Neuronal stem cell (in vitro differentiated cells): Measurements from ENCODE around the gene ATG2A.

Experiments used
- DNase-seq: peaks from one replicate; pipeline ENCODE4 v3.0.0-alpha.2; 2013; ENCODE audit warnings: low spot score
- H2AFZ ChIP-seq: one replicate; pipeline ENCODE4 v1.6.1; 2013; ENCODE audit warnings: mild to moderate bottlenecking, low read length, inconsistent platforms
- H2AK5ac ChIP-seq: 2 replicates; pipeline ENCODE4 v1.6.1; 2013; ENCODE audit warnings: low read depth, mild to moderate bottlenecking, inconsistent platforms, low read length, moderate library complexity, mixed read lengths
- H2BK120ac ChIP-seq: 2 replicates; pipeline ENCODE4 v1.6.1; 2013; ENCODE audit warnings: low read depth, mild to moderate bottlenecking, inconsistent platforms, low read length, moderate library complexity, mixed read lengths
- H2BK12ac ChIP-seq: one replicate; pipeline ENCODE4 v1.6.1; 2013; ENCODE audit warnings: low read length, inconsistent platforms
- H2BK15ac ChIP-seq: 2 replicates; pipeline ENCODE4 v1.6.1; 2013; ENCODE audit warnings: mild to moderate bottlenecking, low read length, inconsistent platforms, mixed read lengths
- H2BK5ac ChIP-seq: one replicate; pipeline ENCODE4 v1.6.1; 2013; ENCODE audit warnings: inconsistent platforms, mild to moderate bottlenecking, low read length, moderate library complexity
- H3K14ac ChIP-seq: one replicate; pipeline ENCODE4 v1.6.1; 2013; ENCODE audit warnings: low read length, inconsistent platforms
- H3K18ac ChIP-seq: 2 replicates; pipeline ENCODE4 v1.6.1; 2013; ENCODE audit warnings: low read length, inconsistent platforms
- H3K23ac ChIP-seq: 2 replicates; pipeline ENCODE4 v1.6.1; 2013; ENCODE audit warnings: low read depth, mild to moderate bottlenecking, mixed read lengths, low read length, inconsistent platforms; ENCODE audit not compliant: poor library complexity
- H3K27ac ChIP-seq: replicated peaks from 3 replicates; pipeline ENCODE4 v1.5.1; 2013; ENCODE audit warnings: low read length, inconsistent platforms
- H3K27me3 ChIP-seq, 3 experiments: 2 replicates each; pipeline ENCODE4 v1.6.1; 2013; ENCODE audit warnings: low read length in 3 of 3, mild to moderate bottlenecking in 2 of 3, inconsistent platforms in 1 of 3, low read depth in 1 of 3, mixed read lengths in 1 of 3, moderate library complexity in 1 of 3; ENCODE audit not compliant: control insufficient read depth in 3 of 3, insufficient read depth in 3 of 3
- H3K36me3 ChIP-seq, 2 donors: replicated peaks in 1 of 2; 2 replicates each; pipeline ENCODE4 v1.6.1; 2013; ENCODE audit warnings: low read length in 2 of 2; ENCODE audit not compliant: control insufficient read depth in 2 of 2, insufficient read depth in 2 of 2
- H3K4ac ChIP-seq: 2 replicates; pipeline ENCODE4 v1.6.1; 2013; ENCODE audit warnings: inconsistent platforms, mild to moderate bottlenecking, low read length, moderate library complexity
- H3K4me1 ChIP-seq, 2 donors: 1 replicate in 1 of 2; 2 replicates in 1 of 2; pipeline ENCODE4 v1.6.1; 2013; ENCODE audit warnings: low read length in 2 of 2, low read depth in 1 of 2; ENCODE audit not compliant: control insufficient read depth in 2 of 2, insufficient read depth in 1 of 2
- H3K4me2 ChIP-seq: one replicate; pipeline ENCODE4 v1.6.1; 2013; ENCODE audit warnings: mild to moderate bottlenecking, low read length, inconsistent platforms; ENCODE audit not compliant: insufficient read depth, poor library complexity, severe bottlenecking
- H3K4me3 ChIP-seq, 2 donors: 2 replicates each; pipeline ENCODE4 v1.5.1; 2013; ENCODE audit warnings: low read length in 2 of 2, mild to moderate bottlenecking in 2 of 2, inconsistent platforms in 1 of 2, moderate library complexity in 1 of 2
- H3K79me1 ChIP-seq: one replicate; pipeline ENCODE4 v1.6.1; 2013; ENCODE audit warnings: low read depth, mild to moderate bottlenecking, inconsistent platforms, low read length, moderate library complexity
- H3K9ac ChIP-seq: one replicate; pipeline ENCODE4 v1.6.1; 2013; ENCODE audit warnings: mild to moderate bottlenecking, low read depth, low read length, inconsistent platforms; ENCODE audit not compliant: poor library complexity
- H3K9me3 ChIP-seq, 2 donors: replicated peaks in 1 of 2; 2 replicates each; pipeline versions ENCODE3 to v1.6.1; 2013; ENCODE audit warnings: low read length in 2 of 2, mild to moderate bottlenecking in 2 of 2, inconsistent platforms in 1 of 2, low read depth in 1 of 2, mixed read lengths in 1 of 2, moderate library complexity in 1 of 2; ENCODE audit not compliant: control insufficient read depth in 2 of 2, insufficient read depth in 1 of 2
- H4K8ac ChIP-seq: one replicate; pipeline ENCODE4 v1.6.1; 2013; ENCODE audit warnings: low read depth, mild to moderate bottlenecking, inconsistent platforms, low read length, moderate library complexity
- H4K91ac ChIP-seq: one replicate; pipeline ENCODE4 v1.6.1; 2013; ENCODE audit warnings: low read length, low read depth, mild to moderate bottlenecking, inconsistent platforms; ENCODE audit not compliant: poor library complexity
- WGBS, 2 donors: extraction: QIAGEN DNeasy Blood & Tissue Kit; methylation state at CpG; one replicate each; pipeline ENCODE4 v1.1.7; 2013; ENCODE audit warnings: missing lambda C conversion rate in 2 of 2, mixed read lengths in 1 of 2; ENCODE audit not compliant: insufficient read length in 2 of 2, insufficient replicate concordance in 1 of 2; ENCODE audit errors: extremely low coverage in 2 of 2; 5-methylcytosine and 5-hydroxymethylcytosine counted together

ATG2A gene

DNA sequence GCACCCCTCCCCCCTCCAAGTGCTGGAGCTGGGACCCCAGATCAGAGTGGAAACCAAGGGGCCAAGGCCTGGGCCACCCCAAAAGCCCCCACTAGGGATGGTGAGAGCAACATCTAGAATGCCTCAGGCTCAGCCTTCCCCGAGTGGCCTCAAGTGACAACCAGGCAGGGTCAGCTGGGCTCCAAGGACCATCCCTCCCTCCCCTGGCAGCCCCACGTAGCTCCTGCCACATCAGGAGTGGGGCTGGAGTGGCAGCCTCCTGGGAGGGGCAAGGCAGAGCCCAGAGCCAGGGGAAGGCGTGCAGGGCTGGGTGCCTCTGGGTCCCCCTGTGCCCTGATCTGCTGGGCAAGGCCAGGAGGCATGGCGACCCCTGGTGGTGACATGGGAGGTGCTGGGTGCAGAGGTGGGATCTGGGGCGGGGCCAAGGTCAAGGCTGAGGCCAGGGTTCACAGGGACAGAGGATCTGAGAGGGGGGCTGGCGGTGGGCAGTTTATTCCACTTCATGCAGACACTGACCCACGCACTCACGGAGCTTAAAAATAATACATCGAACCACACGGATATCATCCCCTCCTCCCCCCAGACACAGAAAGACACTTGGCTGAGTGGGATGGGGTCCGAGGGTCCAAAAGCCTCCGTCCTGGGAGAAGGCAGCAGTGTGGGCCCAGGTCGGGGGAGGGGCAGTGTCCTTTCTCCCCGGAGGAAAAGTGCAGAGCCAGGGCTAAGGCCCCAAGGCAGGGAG, 22.8 kb downstream of the ATG2A start:
- no peaks in the 10 kb centered on the region for H3K9me3 ChIP-seq
- H3K18ac ChIP-seq: peak overlapping the region; percentile 48
- DNase-seq: no peak
- no peak overlapping the region for H3K27ac ChIP-seq
- no peak overlapping the region for H4K8ac ChIP-seq
- no peaks in the 10 kb centered on the region for H3K27me3 ChIP-seq
- no peak overlapping the region for H3K4ac ChIP-seq
- no peak overlapping the region for H2AFZ ChIP-seq
- peak overlapping the region; percentile 89 for H3K23ac ChIP-seq
- no peak overlapping the region for H2BK120ac ChIP-seq
- peak overlapping the region; percentile 84 for H3K9ac ChIP-seq
- H2AK5ac ChIP-seq: peak overlapping the region; percentile 75
- H3K36me3 ChIP-seq: peaks cover 8% of the 10 kb centered on the region in 2 donors
- no peak overlapping the region for H3K4me3 ChIP-seq
- peaks cover 1% of the 10 kb centered on the region for H3K79me1 ChIP-seq
- H4K91ac ChIP-seq: no peak overlapping the region
- no peak overlapping the region for H2BK12ac ChIP-seq
- H3K4me2 ChIP-seq: no peak overlapping the region
- H3K4me1 ChIP-seq: peaks cover 0 to 2% of the 10 kb centered on the region in 2 donors
- WGBS, 2 donors: no CpG with 5 or more reads among the region's 14 CpGs
- no peak overlapping the region for H2BK5ac ChIP-seq
- H2BK15ac ChIP-seq: no peak overlapping the region
- peak overlapping the region; percentile 21 for H3K14ac ChIP-seq

GRCh38 chr11:64893194-64894069, 23.6 kb downstream of the ATG2A start:
- H3K4ac ChIP-seq: no peak overlapping the region
- H2BK15ac ChIP-seq: no peak overlapping the region
- H3K79me1 ChIP-seq: peaks cover 1% of the 10 kb centered on the region
- no peak overlapping the region for H3K4me3 ChIP-seq
- no peak overlapping the region for H2BK120ac ChIP-seq
- no peak overlapping the region for H3K14ac ChIP-seq
- peak overlapping the region; percentile 24 for H3K18ac ChIP-seq
- peak overlapping the region; percentile 50 for H2AK5ac ChIP-seq
- no peak overlapping the region for H2BK12ac ChIP-seq
- no CpG with 5 or more reads among the region's 25 CpGs for WGBS, 2 donors
- H3K9ac ChIP-seq: no peak overlapping the region
- no peak for DNase-seq
- no peak overlapping the region for H4K8ac ChIP-seq
- peaks cover 2 to 4% of the 10 kb centered on the region in 2 donors for H3K4me1 ChIP-seq
- no peak overlapping the region for H3K4me2 ChIP-seq
- H4K91ac ChIP-seq: no peak overlapping the region
- H3K27me3 ChIP-seq: no peaks in the 10 kb centered on the region
- no peak overlapping the region for H2BK5ac ChIP-seq
- peaks cover 7 to 8% of the 10 kb centered on the region in 2 donors for H3K36me3 ChIP-seq
- no peaks in the 10 kb centered on the region for H3K9me3 ChIP-seq
- H3K27ac ChIP-seq: no peak overlapping the region
- no peak overlapping the region for H3K23ac ChIP-seq
- H2AFZ ChIP-seq: no peak overlapping the region

- Histone ChIP-seq H2BK120ac (no peak overlapping the region), H2BK5ac (no peak overlapping the region), H2BK15ac (no peak overlapping the region), H4K8ac (no peak overlapping the region), H3K4ac (no peak overlapping the region), H3K9ac (no peak overlapping the region), H3K79me1 (peaks cover 1% of the 10 kb centered on the region), H3K14ac (no peak overlapping the region), H3K4me2 (no peak overlapping the region), H3K27me3 (no peaks in the 10 kb centered on the region), H3K9me3 (no peaks in the 10 kb centered on the region), H3K4me1 (peaks cover 7 to 8% of the 10 kb centered on the region in 2 donors), H2BK12ac (no peak overlapping the region), H3K4me3 (no peak overlapping the region), H4K91ac (no peak overlapping the region), H3K36me3 (peaks cover 5 to 8% of the 10 kb centered on the region in 2 donors), H2AK5ac (peak overlapping the region; percentile 50), H3K18ac (peak overlapping the region; percentile 24), H3K27ac (no peak overlapping the region), H2AFZ (no peak overlapping the region), H3K23ac (no peak overlapping the region)
- WGBS, 2 donors: no CpG with 5 or more reads among the region's 10 CpGs
- DNase-seq: no peak
These were observed 24.2 kb downstream of the ATG2A start for GRCh38 chr11:64892838-64893193.

DNA sequence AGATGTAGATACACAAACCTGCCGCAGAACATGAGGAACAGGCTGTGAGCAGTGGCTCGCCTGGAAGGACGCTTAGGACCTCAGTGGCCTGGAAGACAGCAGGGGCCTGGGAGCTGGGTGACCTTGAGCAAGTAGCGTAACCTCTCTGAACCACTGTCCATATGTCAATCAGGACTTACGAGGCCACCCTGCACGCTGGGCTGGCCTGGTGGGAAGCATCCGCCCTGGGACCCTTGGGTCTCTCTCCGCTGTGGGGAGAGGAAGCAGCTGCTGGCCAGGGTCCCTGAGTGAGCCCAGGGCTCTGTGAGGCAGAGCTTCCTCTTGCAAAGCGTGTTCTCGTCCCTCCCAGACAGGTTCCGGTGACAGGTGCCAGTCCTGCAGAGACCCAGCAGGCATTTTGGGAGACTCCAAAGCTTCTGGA, 24.6 kb downstream of the ATG2A start:
- Histone ChIP-seq H2BK12ac (no peak overlapping the region), H3K14ac (no peak overlapping the region), H2AFZ (no peak overlapping the region), H4K8ac (no peak overlapping the region), H3K23ac (no peak overlapping the region), H2BK15ac (no peak overlapping the region), H3K4me3 (no peak overlapping the region), H2AK5ac (peak overlapping the region; percentile 50), H3K9me3 (no peaks in the 10 kb centered on the region), H3K27ac (no peak overlapping the region), H3K36me3 (peaks cover 4 to 6% of the 10 kb centered on the region in 2 donors), H3K4ac (no peak overlapping the region), H2BK5ac (no peak overlapping the region), H3K79me1 (peaks cover 1% of the 10 kb centered on the region), H3K18ac (peak overlapping the region; percentile 3), H3K9ac (peak overlapping the region; percentile 60), H2BK120ac (no peak overlapping the region), H3K4me2 (no peak overlapping the region), H4K91ac (no peak overlapping the region), H3K27me3 (no peaks in the 10 kb centered on the region), H3K4me1 (peaks cover 8 to 10% of the 10 kb centered on the region in 2 donors)
- DNase-seq: no peak
- WGBS, 2 donors: no CpG with 5 or more reads among the region's 11 CpGs
